H1 (cell line): ENCODE results near the gene METTL8.

Experiments used
- TAF1 ChIP-seq: IDR thresholded peaks from 2 replicates; pipeline ENCODE4 v1.6.1; 2011; ENCODE audit warnings: mild to moderate bottlenecking, low read depth, low read length
- TF ChIP-seq, protein P1 (sequence below), 3 experiments: IDR thresholded peaks; 1 replicate in 2 of 3; 2 replicates in 1 of 3; pipeline versions ENCODE4 v1.5.1 to v1.6.1; 2011; ENCODE audit warnings: low read length in 3 of 3, mild to moderate bottlenecking in 3 of 3, inconsistent platforms in 2 of 3, low read depth in 1 of 3, moderate library complexity in 1 of 3; ENCODE audit not compliant: insufficient read depth in 1 of 3; ENCODE audit errors: control extremely low read depth in 1 of 3

GRCh38 chr2:171341394-171342066 is 92.3 kb downstream of the METTL8 start:
- TF ChIP-seq, protein P1, sequence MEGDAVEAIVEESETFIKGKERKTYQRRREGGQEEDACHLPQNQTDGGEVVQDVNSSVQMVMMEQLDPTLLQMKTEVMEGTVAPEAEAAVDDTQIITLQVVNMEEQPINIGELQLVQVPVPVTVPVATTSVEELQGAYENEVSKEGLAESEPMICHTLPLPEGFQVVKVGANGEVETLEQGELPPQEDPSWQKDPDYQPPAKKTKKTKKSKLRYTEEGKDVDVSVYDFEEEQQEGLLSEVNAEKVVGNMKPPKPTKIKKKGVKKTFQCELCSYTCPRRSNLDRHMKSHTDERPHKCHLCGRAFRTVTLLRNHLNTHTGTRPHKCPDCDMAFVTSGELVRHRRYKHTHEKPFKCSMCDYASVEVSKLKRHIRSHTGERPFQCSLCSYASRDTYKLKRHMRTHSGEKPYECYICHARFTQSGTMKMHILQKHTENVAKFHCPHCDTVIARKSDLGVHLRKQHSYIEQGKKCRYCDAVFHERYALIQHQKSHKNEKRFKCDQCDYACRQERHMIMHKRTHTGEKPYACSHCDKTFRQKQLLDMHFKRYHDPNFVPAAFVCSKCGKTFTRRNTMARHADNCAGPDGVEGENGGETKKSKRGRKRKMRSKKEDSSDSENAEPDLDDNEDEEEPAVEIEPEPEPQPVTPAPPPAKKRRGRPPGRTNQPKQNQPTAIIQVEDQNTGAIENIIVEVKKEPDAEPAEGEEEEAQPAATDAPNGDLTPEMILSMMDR (IDR thresholded peaks at IDR 0.05; ENCODE audit: control extremely low read depth in 1 of 3, insufficient read depth in 1 of 3, low read depth in 1 of 3, low read length in 3 of 3), result no peak
- no peak for TF ChIP-seq TAF1
